GM18951 (cell line): ENCODE data around the gene SMOC1.

Experiments
- POLR2A ChIP-seq: IDR thresholded peaks from 4 replicates; pipeline ENCODE4 v1.6.1; 2011; ENCODE audit warnings: mild to moderate bottlenecking; ENCODE audit not compliant: insufficient read length, insufficient read depth; ENCODE audit errors: extremely low read depth
- in situ Hi-C: fragments of 300-500 bp; cut with MboI; formaldehyde crosslinking; loops from one replicate; pipeline ENCODE4 v1.12.0; 2022; ENCODE audit warnings: low sequenced_read_pairs, mixed read lengths, inconsistent platforms; ENCODE audit not compliant: unreplicated experiment

The SMOC1 gene

GRCh38 chr14:69879175-69880043, at the start of gene SMOC1:
TSS of gene SMOC1 (plus strand) at chr14:69879416. CDS start at chr14:69879679, 263 bp downstream.
- in situ Hi-C loops: no loop called here
- no peak for TF ChIP-seq POLR2A

GRCh38 chr14:69838881-69839416, 40.3 kb upstream of the SMOC1 start:
- no peak for TF ChIP-seq POLR2A
- in situ Hi-C loops: no loop called here

- in situ Hi-C loops: no loop called here
- TF ChIP-seq POLR2A: no peak
These were observed 39.6 kb upstream of the SMOC1 start for GRCh38 chr14:69839661-69840060.

- TF ChIP-seq POLR2A: no peak
- in situ Hi-C loops: no loop called here
These were observed 37.6 kb upstream of the SMOC1 start for GRCh38 chr14:69841656-69842055.

GRCh38 chr14:69842686-69843420, 36.4 kb upstream of the SMOC1 start:
- no peak for TF ChIP-seq POLR2A
- in situ Hi-C loops: no loop called here

- in situ Hi-C loops: no loop called here
These were observed 35.0 kb upstream of the SMOC1 start for GRCh38 chr14:69844171-69844570.

GRCh38 chr14:69845050-69845581, 34.1 kb upstream of the SMOC1 start:
- in situ Hi-C loops: no loop called here
- TF ChIP-seq POLR2A: no peak

More at GRCh38 chr14:69844171-69844570, 35.0 kb upstream of the SMOC1 start:
- no peak for TF ChIP-seq POLR2A

GRCh38 chr14:69845787-69846186, 33.4 kb upstream of the SMOC1 start:
- in situ Hi-C loops: no loop called here

GRCh38 chr14:69848156-69848555, 31.1 kb upstream of the SMOC1 start:
- no peak for TF ChIP-seq POLR2A
- in situ Hi-C loops: no loop called here

More at GRCh38 chr14:69845787-69846186, 33.4 kb upstream of the SMOC1 start:
- TF ChIP-seq POLR2A: no peak

GRCh38 chr14:69848903-69849391, 30.3 kb upstream of the SMOC1 start:
- in situ Hi-C loops: no loop called here
- no peak for TF ChIP-seq POLR2A

GRCh38 chr14:69850086-69850735, 29.0 kb upstream of the SMOC1 start:
- in situ Hi-C loops: no loop called here
- no peak for TF ChIP-seq POLR2A

GRCh38 chr14:69850736-69851112, 28.5 kb upstream of the SMOC1 start:
- in situ Hi-C loops: no loop called here
- TF ChIP-seq POLR2A: no peak

- no peak for TF ChIP-seq POLR2A
- in situ Hi-C loops: no loop called here
These were observed 26.5 kb upstream of the SMOC1 start for GRCh38 chr14:69852531-69853321.
